Panc1 (cell line): Measurements from ENCODE around the gene FAM200B. TPM values are rescaled to one million over a fixed set of nuclear protein-coding genes. Genes with fewer than 3 reads are reported as not detected.

Experiments used
- ATAC-seq: fragments of 200-7000 bp; cut with Tn5 transposase; 2 replicates; pipeline ENCODE4 v1.9.1; 2020; ENCODE audit warnings: mild to moderate bottlenecking, moderate library complexity
- BruUV-seq: library from RNA; stranded (reverse); fragments of 400-500 nt; replicated peaks from 2 replicates; lab custom pipeline; 2021; lab: Mats Ljungman, UMichigan
- CTCF ChIA-PET: fragments of 300-600 bp; sonication (Branson Sonifier 250); formaldehyde crosslinking; loops from one replicate; lab custom pipeline; 2022; ENCODE audit warnings: antibody characterized with exemption; lab: Charles Lee
- POLR2A ChIA-PET: fragments of 300-600 bp; sonication (Branson Sonifier 250); formaldehyde crosslinking; loops from one replicate; lab custom pipeline; 2022; ENCODE audit warnings: antibody characterized with exemption; lab: Charles Lee
- DNase-seq: peaks from one replicate; pipeline ENCODE4 v3.0.0-alpha.2; 2010; ENCODE audit warnings: low read depth, low spot score
- H3K27ac ChIP-seq: 2 replicates; pipeline ENCODE4 v1.5.1; 2011; ENCODE audit warnings: mild to moderate bottlenecking, low read length, inconsistent platforms
- H3K27me3 ChIP-seq: fragments of 200-500 bp; sonication (Bioruptor generic); 2 replicates; pipeline ENCODE4 v1.6.0; 2014; ENCODE audit warnings: low read length, inconsistent platforms; ENCODE audit not compliant: control insufficient read depth, insufficient read depth
- H3K36me3 ChIP-seq: fragments of 200-500 bp; sonication (Bioruptor generic); 2 replicates; pipeline ENCODE4 v1.5.1; 2014; ENCODE audit warnings: inconsistent platforms, mild to moderate bottlenecking, low read length, moderate library complexity; ENCODE audit not compliant: control insufficient read depth, insufficient read depth
- H3K4me1 ChIP-seq: 2 replicates; pipeline ENCODE4 v1.5.1; 2011; ENCODE audit warnings: inconsistent platforms, mild to moderate bottlenecking, low read length, moderate library complexity; ENCODE audit not compliant: control insufficient read depth, insufficient read depth
- H3K4me3 ChIP-seq, 2 experiments: 2 replicates each; pipeline ENCODE4 v1.5.1; 2011 to 2012; ENCODE audit warnings: low read depth in 2 of 2, low read length in 2 of 2, mild to moderate bottlenecking in 2 of 2, inconsistent platforms in 1 of 2, moderate library complexity in 1 of 2
- H3K9me3 ChIP-seq: fragments of 200-500 bp; sonication (Bioruptor generic); 2 replicates; pipeline ENCODE4 v1.5.1; 2014; ENCODE audit warnings: low read depth, mild to moderate bottlenecking, inconsistent platforms, low read length, moderate library complexity; ENCODE audit not compliant: control insufficient read depth, insufficient read depth
- CTCF ChIP-seq: fragments of 450-650 bp; IDR thresholded peaks from 2 replicates; pipeline ENCODE4 v1.5.1; 2017; ENCODE audit warnings: mild to moderate bottlenecking
- POLR2AphosphoS5 ChIP-seq: IDR thresholded peaks from 2 replicates; pipeline ENCODE4 v1.6.1; 2012; ENCODE audit warnings: mild to moderate bottlenecking, low read depth, low read length, moderate library complexity
- REST ChIP-seq, 2 experiments: IDR thresholded peaks; 2 replicates each; pipeline ENCODE4 v1.6.1; 2011 to 2012; ENCODE audit warnings: low read depth in 2 of 2, control low read depth in 1 of 2, low read length in 1 of 2, mild to moderate bottlenecking in 1 of 2, moderate library complexity in 1 of 2; ENCODE audit not compliant: insufficient read depth in 1 of 2
- SIN3A ChIP-seq: IDR thresholded peaks from 2 replicates; pipeline ENCODE4 v1.6.1; 2012; ENCODE audit warnings: low read depth, mild to moderate bottlenecking, low read length, moderate library complexity, borderline replicate concordance; ENCODE audit not compliant: insufficient read depth
- TCF7L2 ChIP-seq: IDR thresholded peaks from 2 replicates; pipeline ENCODE4 v1.6.1; 2011; ENCODE audit warnings: mild to moderate bottlenecking, low read depth, low read length, inconsistent platforms
- in situ Hi-C: cut with HindIII; loops from 2 replicates; pipeline ENCODE4 v1.10.0; 2016; ENCODE audit warnings: low sequenced_read_pairs, low pct_unique_long_range_greater_than_20kb
- intact Hi-C: fragments of 100-400 bp; cut with micrococcal nuclease; formaldehyde crosslinking; loops from one replicate; pipeline ENCODE4 v1.10.0; 2022; ENCODE audit not compliant: unreplicated experiment
- total RNA-seq: library from RNA; stranded (reverse); gene quantifications from one replicate; pipeline ENCODE4 v1.2.1, GENCODE V29; 2021; ENCODE audit not compliant: unreplicated experiment

Gene FAM200B
- total RNA-seq, 1 experiment from 2014 or later: 15.2 TPM

GRCh38 chr4:15717657-15718416 is 36.2 kb downstream of the FAM200B start:
- CTCF ChIA-PET: no interaction called here
- ATAC-seq (no peak), DNase-seq (no peak)
- Histone ChIP-seq H3K36me3 (no peaks in the 10 kb centered on the region), H3K27ac (no peak overlapping the region), H3K27me3 (no peaks in the 10 kb centered on the region), H3K4me1 (no peaks in the 10 kb centered on the region), H3K9me3 (no peaks in the 10 kb centered on the region), H3K4me3 (no peak overlapping the region)
- BruUV-seq: no TSS peak
- POLR2A ChIA-PET: no interaction called here
- TF ChIP-seq POLR2AphosphoS5 (no peak), CTCF (no peak)
- intact Hi-C loops (no loop called here), in situ Hi-C loops (no loop called here)

- BruUV-seq: no TSS peak
- DNase-seq (no peak), ATAC-seq (no peak)
- no peaks in the 10 kb centered on the region for H3K36me3 ChIP-seq
- H3K9me3 ChIP-seq: no peaks in the 10 kb centered on the region
- no peak for TF ChIP-seq POLR2AphosphoS5
- no peak for TF ChIP-seq CTCF
- TF ChIP-seq REST (IDR thresholded peaks at IDR 0.05; ENCODE audit: insufficient read depth in 1 of 2, low read depth in 2 of 2, low read length in 1 of 2): no peak
- TF ChIP-seq SIN3A: no peak
- no peak for TF ChIP-seq TCF7L2
- in situ Hi-C loops (no loop called here), intact Hi-C loops (no loop called here)
- ChIA-PET POLR2A (no interaction called here), CTCF (no interaction called here)
- H3K4me3 ChIP-seq: no peak overlapping the region
- H3K27ac ChIP-seq: no peak overlapping the region
- no peaks in the 10 kb centered on the region for H3K4me1 ChIP-seq
- no peaks in the 10 kb centered on the region for H3K27me3 ChIP-seq
Measured at GRCh38 chr4:15718465-15718864, 36.8 kb downstream of the FAM200B start.
